HCT116 (cell line): Measurements from ENCODE around the gene ENTR1. TPM values are rescaled to one million over a fixed set of nuclear protein-coding genes. Genes with fewer than 3 reads are reported as not detected.

Experiments used
- ATAC-seq: fragments of 200-7000 bp; cut with Tn5 transposase; 2 replicates; pipeline ENCODE4 v1.9.1; 2020; ENCODE audit warnings: mild to moderate bottlenecking, moderate library complexity
- BruUV-seq: library from RNA; stranded (reverse); fragments of 400-500 nt; replicated peaks from 2 replicates; lab custom pipeline; 2021; lab: Mats Ljungman, UMichigan
- CTCF ChIA-PET: fragments of 300-600 bp; sonication (Branson Sonifier 250); formaldehyde crosslinking; loops from one replicate; lab custom pipeline; 2021; ENCODE audit warnings: antibody characterized with exemption; lab: Charles Lee
- POLR2A ChIA-PET: fragments of 300-600, 350-600 bp; sonication (Branson Sonifier 250); formaldehyde crosslinking; loops from one replicate; lab custom pipeline; 2021; ENCODE audit warnings: antibody characterized with exemption; lab: Charles Lee
- RAD21 ChIA-PET, 2 experiments: fragments of 300-600 bp; sonication (Branson Sonifier 250); formaldehyde crosslinking; loops; one replicate each; lab custom pipeline; 2023; ENCODE audit warnings: low total read pairs in 2 of 2; ENCODE audit not compliant: uncharacterized antibody in 2 of 2, unreplicated experiment in 2 of 2, low non-redundant PET in 1 of 2; lab: Charles Lee
- DNase-seq: peaks from one replicate; pipeline ENCODE4 v3.0.0-alpha.2; 2010; ENCODE audit warnings: low read depth, low spot score
- H2AFZ ChIP-seq: fragments of 200-600 bp; shearing (Covaris generic), sonication (generic); 2 replicates; pipeline ENCODE4 v1.6.1; 2017; ENCODE audit warnings: low read depth, mixed run types, mixed read lengths, antibody characterized with exemption, low read length; ENCODE audit not compliant: poor library complexity, severe bottlenecking
- H3K27ac ChIP-seq: 2 replicates; pipeline ENCODE4 v1.5.1; 2012; ENCODE audit warnings: low read depth, low read length
- H3K27me3 ChIP-seq: fragments of 200-600 bp; sonication (generic); 2 replicates; pipeline ENCODE4 v1.6.1; 2016; ENCODE audit warnings: mixed run types, low read length, mixed read lengths; ENCODE audit not compliant: insufficient read depth
- H3K36me3 ChIP-seq, 2 experiments: fragments of 200-500 bp in 1 of 2; fragments of 200-600 bp in 1 of 2; sonication (Bioruptor generic) in 1 of 2; sonication (generic) in 1 of 2; 2 replicates each; pipeline versions ENCODE4 v1.5.1 to v1.6.1; 2014 to 2016; ENCODE audit warnings: low read length in 2 of 2, inconsistent platforms in 1 of 2, mixed read lengths in 1 of 2, mixed run types in 1 of 2; ENCODE audit not compliant: insufficient read depth in 2 of 2, control insufficient read depth in 1 of 2
- H3K4me1 ChIP-seq, 2 experiments: fragments of 200-600 bp in 1 of 2; sonication (generic) in 1 of 2; 2 replicates each; pipeline versions ENCODE4 v1.5.1 to v1.6.1; 2012 to 2017; ENCODE audit warnings: low read length in 2 of 2, inconsistent platforms in 1 of 2, mild to moderate bottlenecking in 1 of 2, mixed read lengths in 1 of 2, mixed run types in 1 of 2, moderate library complexity in 1 of 2; ENCODE audit not compliant: insufficient read depth in 2 of 2, control insufficient read depth in 1 of 2
- H3K4me2 ChIP-seq: fragments of 200-600 bp; sonication (generic); 2 replicates; pipeline ENCODE4 v1.6.1; 2017; ENCODE audit warnings: mixed run types, low read length, mixed read lengths
- H3K4me3 ChIP-seq, 2 experiments: fragments of 200-600 bp in 1 of 2; sonication (generic) in 1 of 2; replicated peaks in 1 of 2; 2 replicates each; pipeline ENCODE4 v1.5.1; 2011 to 2016; ENCODE audit warnings: low read length in 2 of 2, control low read depth in 1 of 2, low read depth in 1 of 2, mild to moderate bottlenecking in 1 of 2, mixed read lengths in 1 of 2, mixed run types in 1 of 2
- H3K79me2 ChIP-seq: fragments of 200-600 bp; sonication (generic); 2 replicates; pipeline ENCODE4 v1.6.1; 2017; ENCODE audit warnings: mild to moderate bottlenecking, mixed run types, low read length, moderate library complexity, mixed read lengths; ENCODE audit not compliant: insufficient read depth
- H3K9ac ChIP-seq: fragments of 200-600 bp; sonication (generic); 2 replicates; pipeline ENCODE4 v1.6.1; 2016; ENCODE audit warnings: low read length, mixed read lengths
- H3K9me2 ChIP-seq: fragments of 200-600 bp; sonication (generic), shearing (Covaris generic); 2 replicates; pipeline ENCODE4 v1.6.1; 2017; ENCODE audit warnings: mixed run types, mild to moderate bottlenecking, moderate library complexity; ENCODE audit not compliant: insufficient read depth
- H3K9me3 ChIP-seq, 2 experiments: fragments of 200-500 bp in 1 of 2; fragments of 200-600 bp in 1 of 2; sonication (Bioruptor generic) in 1 of 2; sonication (generic) in 1 of 2; 2 replicates each; pipeline ENCODE4 v1.6.1; 2014 to 2017; ENCODE audit warnings: low read length in 2 of 2, mixed read lengths in 2 of 2, inconsistent platforms in 1 of 2, low read depth in 1 of 2, mild to moderate bottlenecking in 1 of 2, mixed run types in 1 of 2, moderate library complexity in 1 of 2; ENCODE audit not compliant: control insufficient read depth in 1 of 2, insufficient read depth in 1 of 2
- H4K20me1 ChIP-seq: fragments of 200-600 bp; sonication (generic), shearing (Covaris generic); 2 replicates; pipeline ENCODE4 v1.6.1; 2017; ENCODE audit warnings: mixed run types, mild to moderate bottlenecking, moderate library complexity; ENCODE audit not compliant: insufficient read depth
- CBX3 ChIP-seq: IDR thresholded peaks from 2 replicates; pipeline ENCODE4 v1.6.1; 2012; ENCODE audit warnings: low read depth
- CEBPB ChIP-seq: IDR thresholded peaks from 2 replicates; pipeline ENCODE4 v1.6.1; 2012; ENCODE audit warnings: low read depth
- EGR1 ChIP-seq: IDR thresholded peaks from 2 replicates; pipeline ENCODE4 v1.6.1; 2012; ENCODE audit warnings: low read depth
- ELF1 ChIP-seq: IDR thresholded peaks from 2 replicates; pipeline ENCODE4 v1.6.1; 2012; ENCODE audit warnings: low read depth, borderline replicate concordance
- EZH2 ChIP-seq: fragments of 200-600 bp; sonication (generic); IDR thresholded peaks from 2 replicates; pipeline ENCODE4 v1.6.1; 2017; ENCODE audit warnings: antibody characterized with exemption, mixed run types
- EZH2phosphoT487 ChIP-seq: fragments of 200-600 bp; IDR thresholded peaks from 2 replicates; pipeline ENCODE4 v1.6.1; 2018; ENCODE audit warnings: antibody characterized with exemption, borderline replicate concordance
- FOSL1 ChIP-seq: IDR thresholded peaks from 2 replicates; pipeline ENCODE4 v1.6.1; 2012; ENCODE audit warnings: low read depth
- JUND ChIP-seq: IDR thresholded peaks from 2 replicates; pipeline ENCODE4 v1.6.1; 2012
- POLR2A ChIP-seq: IDR thresholded peaks from 2 replicates; pipeline ENCODE4 v1.7.0; 2011; ENCODE audit warnings: borderline replicate concordance; ENCODE audit not compliant: insufficient read depth, insufficient read length; ENCODE audit errors: extremely low read depth
- POLR2AphosphoS5 ChIP-seq: IDR thresholded peaks from 2 replicates; pipeline ENCODE4 v1.6.1; 2011; ENCODE audit warnings: mild to moderate bottlenecking, low read depth, low read length, moderate library complexity
- RAD21 ChIP-seq: IDR thresholded peaks from 2 replicates; pipeline ENCODE4 v1.6.1; 2012; ENCODE audit warnings: low read depth, mild to moderate bottlenecking
- SIN3A ChIP-seq: IDR thresholded peaks from 2 replicates; pipeline ENCODE4 v1.6.1; 2012; ENCODE audit warnings: low read depth
- SRF ChIP-seq: IDR thresholded peaks from 2 replicates; pipeline ENCODE4 v1.6.1; 2012; ENCODE audit warnings: low read depth
- YY1 ChIP-seq: IDR thresholded peaks from 2 replicates; pipeline ENCODE4 v1.6.1; 2011; ENCODE audit warnings: low read length, low read depth, moderate library complexity, mild to moderate bottlenecking; ENCODE audit not compliant: insufficient replicate concordance; ENCODE audit errors: extremely low read depth
- ZBTB33 ChIP-seq: IDR thresholded peaks from 2 replicates; pipeline ENCODE4 v1.6.1; 2011; ENCODE audit warnings: mild to moderate bottlenecking, low read length, moderate library complexity; ENCODE audit not compliant: insufficient replicate concordance; ENCODE audit errors: extremely low read depth
- ZFX ChIP-seq: fragments of 450-650 bp; IDR thresholded peaks from 2 replicates; pipeline ENCODE4 v1.6.1; 2017
- ZNF274 ChIP-seq: fragments of 200-500 bp; sonication (Bioruptor generic); IDR thresholded peaks from 2 replicates; pipeline ENCODE4 v1.6.1; 2014; ENCODE audit warnings: mild to moderate bottlenecking, low read depth, low read length, inconsistent platforms
- intact Hi-C: fragments of 100-400 bp; cut with micrococcal nuclease; formaldehyde crosslinking; loops from 2 replicates; pipeline ENCODE4 v1.10.0; 2022
- total RNA-seq: library from RNA; stranded (reverse); gene quantifications from one replicate; pipeline ENCODE4 v1.2.1, GENCODE V29; 2021; ENCODE audit not compliant: unreplicated experiment

Gene ENTR1
- total RNA-seq, 1 experiment from 2014 or later, result 119 TPM

GRCh38 chr9:136379003-136379287 lies 31.5 kb downstream of the ENTR1 start:
- Histone ChIP-seq H3K27me3 (no peaks in the 10 kb centered on the region), H3K79me2 (no peaks in the 10 kb centered on the region), H3K9ac (no peak overlapping the region), H3K9me2 (no peaks in the 10 kb centered on the region), H3K36me3 (peaks cover 6 to 10% of the 10 kb centered on the region in 2 experiments; a peak in 3 of 4 replicates), H2AFZ (no peak overlapping the region)
- DNase-seq, result no peak
- no peak for ATAC-seq
- POLR2A ChIA-PET, result no interaction called here
- CTCF ChIA-PET, result no interaction called here
- TF ChIP-seq POLR2A (no peak), ELF1 (no peak), CBX3 (no peak), JUND (no peak), ZNF274 (no peak), YY1 (no peak), FOSL1 (no peak), SRF (no peak), RAD21 (no peak)
- TF ChIP-seq, all 23 proteins: peak for 0
- no peaks in the 10 kb centered on the region for H3K9me3 ChIP-seq
- no peak overlapping the region for H3K27ac ChIP-seq
- RAD21 ChIA-PET, result no interaction called here
- no peaks in the 10 kb centered on the region for H3K4me1 ChIP-seq
- no peak overlapping the region for H3K4me2 ChIP-seq
- no TSS peak for BruUV-seq
- no peak overlapping the region for H3K4me3 ChIP-seq
- H4K20me1 ChIP-seq, result no peaks in the 10 kb centered on the region
- intact Hi-C loops, result no loop called here

DNA sequence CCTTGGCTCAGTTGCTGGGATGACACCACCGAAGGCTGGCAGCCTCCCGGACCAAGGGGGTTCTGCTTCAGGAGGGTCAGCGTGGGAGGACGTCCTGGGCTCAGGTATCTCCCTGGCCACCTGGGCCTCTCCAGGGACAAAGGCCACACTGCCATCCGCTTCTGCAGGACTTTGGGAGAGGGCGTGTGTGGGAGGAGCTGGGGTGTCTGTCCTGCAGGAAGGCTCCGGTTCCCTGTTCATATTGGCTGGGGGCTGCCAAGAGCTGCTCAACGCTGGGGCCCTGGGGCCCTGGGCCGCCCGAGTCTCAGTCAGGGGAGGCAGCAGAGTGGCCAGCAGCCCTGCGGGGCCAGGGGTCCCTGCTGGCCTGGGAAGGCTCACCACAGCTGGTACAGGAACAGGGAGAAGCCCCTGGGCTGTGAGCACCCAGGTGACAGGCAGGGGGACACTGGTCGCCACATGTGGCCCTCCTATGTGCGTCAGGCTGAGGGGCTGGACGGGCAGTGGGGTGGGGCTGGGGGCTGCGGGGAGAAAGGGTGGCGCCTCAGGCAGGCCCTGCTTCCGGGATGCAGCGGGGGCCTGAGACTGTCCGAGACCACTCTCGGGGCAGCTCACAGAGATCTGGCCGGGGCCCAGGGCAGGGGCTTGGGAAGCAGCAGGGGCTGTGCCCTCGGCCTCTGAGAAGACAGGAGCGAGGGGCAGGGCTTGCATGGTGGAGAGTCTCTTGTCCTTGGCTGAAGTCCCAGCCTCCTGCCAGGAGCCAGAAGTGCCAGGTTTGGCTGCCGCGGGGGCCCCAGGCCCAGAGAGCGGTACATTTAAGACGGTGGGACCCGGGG lies 32.0 kb downstream of the ENTR1 start:
- no peak overlapping the region for H3K27ac ChIP-seq
- no peak overlapping the region for H2AFZ ChIP-seq
- no peaks in the 10 kb centered on the region for H3K27me3 ChIP-seq
- intact Hi-C loops, result no loop called here
- DNase-seq, result no peak
- no peaks in the 10 kb centered on the region for H3K79me2 ChIP-seq
- no peaks in the 10 kb centered on the region for H3K9me3 ChIP-seq
- no peaks in the 10 kb centered on the region for H3K4me1 ChIP-seq
- H3K9me2 ChIP-seq, result no peaks in the 10 kb centered on the region
- no peak overlapping the region for H3K9ac ChIP-seq
- H3K36me3 ChIP-seq, result peaks cover under 1 to 9% of the 10 kb centered on the region in 2 experiments; a peak in 3 of 4 replicates
- H3K4me2 ChIP-seq, result no peak overlapping the region
- ChIA-PET RAD21 (no interaction called here), POLR2A (no interaction called here), CTCF (no interaction called here)
- TSS peak; percentile 17 for BruUV-seq
- H4K20me1 ChIP-seq, result no peaks in the 10 kb centered on the region
- no peak for ATAC-seq
- no peak overlapping the region for H3K4me3 ChIP-seq
- no peak for TF ChIP-seq SIN3A
- no peak for TF ChIP-seq RAD21
- TF ChIP-seq CEBPB, result no peak
- TF ChIP-seq FOSL1, result no peak
- TF ChIP-seq POLR2A, result no peak
- no peak for TF ChIP-seq EGR1
- no peak for TF ChIP-seq ZBTB33
- no peak for TF ChIP-seq CBX3
- TF ChIP-seq POLR2AphosphoS5, result no peak
- TF ChIP-seq JUND, result no peak
- TF ChIP-seq YY1, result no peak
- no peak for TF ChIP-seq SRF
- no peak for TF ChIP-seq EZH2
- TF ChIP-seq EZH2phosphoT487, result no peak
- no peak for TF ChIP-seq ZFX
